Stomach (tissue), 4 donors: ENCODE data around the gene SLC38A1.

Experiments used
- CTCF ChIP-seq, 7 experiments: fragments of 450-650 bp in 4 of 7; fragments of 200-600 bp in 3 of 7; sonication (generic) in 3 of 7; IDR thresholded peaks; one replicate each; pipeline ENCODE4 v1.5.1; 2016 to 2019; ENCODE audit warnings: antibody characterized with exemption in 7 of 7, control low read depth in 2 of 7, mild to moderate bottlenecking in 1 of 7
- EP300 ChIP-seq: sonication (generic); formaldehyde crosslinking; IDR thresholded peaks from one replicate; pipeline ENCODE4 v1.6.1; 2017; ENCODE audit warnings: antibody characterized with exemption
- POLR2A ChIP-seq, 4 donors: fragments of 450-650 bp; IDR thresholded peaks; one replicate each; pipeline ENCODE4 v1.6.1; 2016; ENCODE audit warnings: antibody characterized with exemption in 4 of 4, control low read depth in 2 of 4, mild to moderate bottlenecking in 1 of 4, moderate library complexity in 1 of 4

- TF ChIP-seq EP300 (no peak), CTCF (IDR thresholded peaks at IDR 0.05) (no peak), POLR2A (IDR thresholded peaks at IDR 0.05) (no peak)
Observed at GRCh38 chr12:46167412-46167811, 101.4 kb downstream of the SLC38A1 start.
